ENCODE measurements around the gene CACNA2D1. TPM values are rescaled to one million over a fixed set of nuclear protein-coding genes. Genes with fewer than 3 reads are reported as not detected.

CACNA2D1 gene
- polyA plus RNA-seq, 2 of the 4 experiments (the other 2 are of a cell fraction), result 18.0 to 32.9 TPM

- DNase-seq (ENCODE audit: low read depth in 1 of 2, low spot score in 1 of 2) (no peak), ATAC-seq (no peak), FAIRE-seq (no peak)
- Histone ChIP-seq H3K27ac (no peak overlapping the region), H3K4me2 (no peak overlapping the region), H3K9me3 (no peaks in the 10 kb centered on the region), H3K4me1 (peaks cover 12% of the 10 kb centered on the region; the same call in 2 of the 3 replicates), H3K4me3 (no peak overlapping the region)
- ChIA-PET POLR2A (no interaction called here), CTCF (interaction anchor here (0.8 to 1.1 kb wide), 2 partner anchors 9 to 11 kb away, joined by 3 to 4 read pairs; no protein-coding TSS in a partner anchor)
- 94% methylated on average over 3 of the region's 3 CpGs for WGBS (ENCODE audit: missing lambda C conversion rate)
- TF ChIP-seq GATA3 (IDR thresholded peaks at IDR 0.05; ENCODE audit: borderline replicate concordance) (no peak), ELK1 (IDR thresholded peaks at IDR 0.05; ENCODE audit: low read depth, low read length) (no peak), ZNF302 (CRISPR knock-in tag; IDR thresholded peaks at IDR 0.05) (no peak), FOSL2 (IDR thresholded peaks at IDR 0.05) (no peak), FOSL2 (CRISPR knock-in tag; IDR thresholded peaks at IDR 0.05) (no peak), TP53 (CRISPR knock-in tag; IDR thresholded peaks at IDR 0.05) (no peak), HOXA7 (CRISPR knock-in tag; IDR thresholded peaks at IDR 0.05) (no peak), ESRRA (IDR thresholded peaks at IDR 0.05; ENCODE audit: borderline replicate concordance, low read length) (no peak), ZSCAN20 (CRISPR knock-in tag; IDR thresholded peaks at IDR 0.05) (no peak), JUN (IDR thresholded peaks at IDR 0.05) (no peak), HOXB5 (CRISPR knock-in tag; IDR thresholded peaks at IDR 0.05) (no peak)
Measured at GRCh38 chr7:82317257-82317721, 126.3 kb downstream of the CACNA2D1 start.

GRCh38 chr7:82313269-82313668, 130.3 kb downstream of the CACNA2D1 start:
- H3K4me3 ChIP-seq, result no peak overlapping the region
- ChIA-PET POLR2A (no interaction called here), CTCF (no interaction called here)
- WGBS (ENCODE audit: missing lambda C conversion rate), result 86% methylated on average over 1 of the region's 1 CpG
- DNase-seq (ENCODE audit: low read depth in 1 of 2, low spot score in 1 of 2), result no peak
- no peak overlapping the region for H3K4me2 ChIP-seq
- H3K9me3 ChIP-seq, result no peaks in the 10 kb centered on the region
- ATAC-seq, result no peak
- H3K27ac ChIP-seq, result no peak overlapping the region
- no peak for TF ChIP-seq EHF (CRISPR knock-in tag; IDR thresholded peaks at IDR 0.05)
- TF ChIP-seq ELK1 (IDR thresholded peaks at IDR 0.05; ENCODE audit: low read depth, low read length), result no peak
- no peak for TF ChIP-seq MYC (IDR thresholded peaks at IDR 0.05; ENCODE audit: borderline replicate concordance, low read length)
- no peak for TF ChIP-seq POLR2A (IDR thresholded peaks at IDR 0.05; ENCODE audit: low read length)
- TF ChIP-seq RAD21 (conservative IDR thresholded peaks at IDR 0.05 in 1 of 2, IDR thresholded peaks at IDR 0.05 in 1 of 2), result no peak
- TF ChIP-seq MAX (IDR thresholded peaks at IDR 0.05), result no peak
- TF ChIP-seq ESRRA (IDR thresholded peaks at IDR 0.05; ENCODE audit: borderline replicate concordance, low read length), result no peak
- FAIRE-seq, result no peak
- 0 out of 3 replicates have a peak, but pooled peaks cover 3% of the 10 kb centered on the region for H3K4me1 ChIP-seq

- 93% methylated on average over 5 of the region's 5 CpGs for WGBS (ENCODE audit: missing lambda C conversion rate)
Measured at GRCh38 chr7:82312646-82313045, 130.9 kb downstream of the CACNA2D1 start.

More at GRCh38 chr7:82312646-82313045, 130.9 kb downstream of the CACNA2D1 start:
- ChIA-PET CTCF (no interaction called here), POLR2A (no interaction called here)
- H3K4me1 ChIP-seq, result 0 out of 3 replicates have a peak, but pooled peaks cover 3% of the 10 kb centered on the region
- no peaks in the 10 kb centered on the region for H3K9me3 ChIP-seq
- ATAC-seq (no peak), FAIRE-seq (no peak), DNase-seq (ENCODE audit: low read depth in 1 of 2, low spot score in 1 of 2) (no peak)
- TF ChIP-seq SMC3 (IDR thresholded peaks at IDR 0.05), result no peak
- no peak for TF ChIP-seq MAX (IDR thresholded peaks at IDR 0.05)
- no peak for TF ChIP-seq MAZ (IDR thresholded peaks at IDR 0.05; ENCODE audit: borderline replicate concordance, low read depth, low read length)
- H3K27ac ChIP-seq, result no peak overlapping the region
- no peak overlapping the region for H3K4me3 ChIP-seq
- H3K4me2 ChIP-seq, result no peak overlapping the region
